GM18505 (cell line): ENCODE measurements around the gene COQ9.

Experiments used
- ATAC-seq: cut with Tn5 transposase; IDR thresholded peaks from one replicate; pipeline ENCODE4 v1.9.1; 2021; ENCODE audit not compliant: unreplicated experiment
- POLR2A ChIP-seq: IDR thresholded peaks from 4 replicates; pipeline ENCODE4 v1.6.1; 2011; ENCODE audit warnings: borderline replicate concordance; ENCODE audit not compliant: insufficient read depth, insufficient read length; ENCODE audit errors: extremely low read depth

The COQ9 gene

DNA sequence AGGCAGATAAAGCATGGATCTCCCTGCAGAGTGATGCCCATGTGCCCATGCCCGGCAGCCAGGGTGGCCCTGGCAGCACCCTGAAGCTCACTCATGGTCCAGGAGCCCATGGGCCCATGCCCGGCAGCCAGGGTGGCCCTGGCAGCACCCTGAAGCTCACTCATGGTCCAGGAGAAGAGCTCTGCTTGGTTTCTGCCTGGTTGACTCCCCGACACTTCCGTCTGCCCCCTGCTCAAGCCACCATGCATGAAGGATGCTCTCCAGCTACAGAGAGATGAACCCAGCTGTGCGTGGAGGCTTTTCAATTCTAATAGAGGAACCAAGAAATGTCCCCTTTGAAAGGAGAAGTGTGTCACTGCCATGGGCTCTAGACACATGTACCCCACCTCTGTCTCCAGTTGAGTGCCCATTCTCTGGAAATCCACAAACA is 34.0 kb upstream of the COQ9 start:
- TF ChIP-seq POLR2A: peak; percentile 29

DNA sequence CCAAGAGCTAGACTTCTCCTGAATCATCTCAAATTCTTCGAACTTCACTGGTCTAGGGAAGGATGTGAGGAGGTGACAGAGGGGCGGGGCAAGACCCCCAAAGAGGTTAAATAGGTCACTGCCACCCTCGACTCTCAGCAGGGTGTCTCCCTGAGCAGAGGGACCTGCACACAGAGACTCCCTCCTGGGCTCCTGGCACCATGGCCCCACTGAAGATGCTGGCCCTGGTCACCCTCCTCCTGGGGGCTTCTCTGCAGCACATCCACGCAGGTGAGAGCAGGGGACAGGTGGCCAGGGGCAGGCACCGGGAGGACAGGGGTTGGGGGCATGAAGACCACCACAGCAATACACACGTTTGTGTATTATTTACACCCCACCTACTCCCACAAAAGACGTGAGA is 33.5 kb upstream of the COQ9 start:
- TF ChIP-seq POLR2A: no peak
- no peak for ATAC-seq

More for the DNA sequence above, 34.0 kb upstream of the COQ9 start:
- ATAC-seq: peak; percentile 67

DNA sequence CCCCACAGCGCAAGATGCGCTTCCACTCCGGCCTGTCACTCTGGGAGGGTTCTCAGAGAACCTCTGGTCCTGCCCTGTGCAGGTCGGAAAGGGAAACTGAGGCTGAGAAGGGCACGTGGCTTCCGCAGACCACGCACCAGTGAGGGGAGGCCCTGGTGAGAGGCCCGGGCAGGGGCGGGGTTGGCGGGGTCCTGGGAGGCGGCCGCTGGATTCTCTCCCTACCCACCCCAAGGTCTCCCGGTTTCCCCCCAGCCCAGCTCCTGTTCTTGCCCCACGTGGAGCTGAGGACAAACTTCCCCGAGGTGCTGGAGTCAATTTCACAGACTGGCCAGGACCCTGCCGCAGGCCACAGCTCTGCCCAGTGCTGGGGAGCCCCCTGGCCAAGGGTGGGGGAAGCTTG is 31.2 kb upstream of the COQ9 start:
- no peak for TF ChIP-seq POLR2A
- no peak for ATAC-seq

DNA sequence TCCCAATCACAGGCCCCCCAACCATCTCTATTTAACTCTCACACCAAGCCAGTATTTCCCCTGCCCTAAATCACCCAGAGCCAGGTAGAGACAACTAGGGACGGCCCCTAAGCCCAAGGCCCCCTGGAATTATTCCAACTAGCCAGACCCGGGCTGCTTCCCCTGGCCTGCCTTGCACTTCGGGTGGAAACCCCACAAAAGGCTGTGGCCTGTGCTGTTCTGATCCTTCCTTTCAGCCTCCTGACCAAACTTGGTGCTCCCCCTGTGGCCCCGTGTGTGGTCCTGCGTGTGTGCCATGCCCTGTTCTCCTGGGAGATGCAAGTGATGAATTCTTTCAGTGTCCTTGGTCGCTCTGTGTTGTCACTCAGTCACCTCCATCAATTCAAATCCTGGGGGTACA is 27.8 kb upstream of the COQ9 start:
- TF ChIP-seq POLR2A: no peak
- ATAC-seq: no peak

DNA sequence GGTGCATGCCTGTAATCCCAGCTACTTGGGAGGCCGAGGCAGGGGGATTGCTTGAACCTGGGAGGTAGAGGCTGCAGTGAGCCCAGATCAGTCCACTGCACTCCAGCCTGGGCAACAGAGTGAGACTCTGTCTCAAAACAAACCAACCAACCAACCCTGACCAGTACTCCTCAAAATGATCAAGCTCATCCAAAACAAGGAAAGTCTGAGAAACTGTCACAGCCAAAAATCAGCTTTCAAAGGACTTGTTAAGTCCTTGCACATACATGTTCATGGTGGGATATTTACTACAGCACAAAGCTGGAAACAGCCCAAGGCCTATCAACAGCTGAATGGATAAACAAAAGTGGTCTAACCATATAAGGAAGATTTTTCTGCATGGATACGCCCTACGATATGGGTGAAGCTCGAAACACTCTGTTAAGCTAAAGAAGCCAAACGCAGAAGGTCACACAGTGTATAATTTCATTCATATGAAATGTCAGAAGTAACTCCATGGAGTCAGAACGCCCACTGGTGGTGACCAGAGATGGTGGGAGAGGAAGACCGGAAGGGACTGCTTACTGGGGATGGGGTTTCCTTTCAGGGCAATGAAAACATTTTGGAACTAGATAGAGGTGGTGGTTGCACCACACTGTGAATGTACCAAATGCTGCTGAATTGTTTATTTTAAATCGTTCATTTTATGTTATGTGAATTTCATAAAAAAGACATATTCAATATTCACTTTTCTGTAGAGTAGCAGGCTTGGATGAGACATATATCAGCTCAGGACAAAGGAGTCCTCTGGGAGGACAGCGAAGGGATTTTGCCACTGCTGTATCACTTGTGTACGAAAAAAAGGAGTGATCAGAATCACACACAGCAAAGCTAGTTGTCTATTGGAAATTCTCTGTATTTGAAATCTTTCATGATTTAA is 25.0 kb upstream of the COQ9 start:
- ATAC-seq: no peak
- no peak for TF ChIP-seq POLR2A

DNA sequence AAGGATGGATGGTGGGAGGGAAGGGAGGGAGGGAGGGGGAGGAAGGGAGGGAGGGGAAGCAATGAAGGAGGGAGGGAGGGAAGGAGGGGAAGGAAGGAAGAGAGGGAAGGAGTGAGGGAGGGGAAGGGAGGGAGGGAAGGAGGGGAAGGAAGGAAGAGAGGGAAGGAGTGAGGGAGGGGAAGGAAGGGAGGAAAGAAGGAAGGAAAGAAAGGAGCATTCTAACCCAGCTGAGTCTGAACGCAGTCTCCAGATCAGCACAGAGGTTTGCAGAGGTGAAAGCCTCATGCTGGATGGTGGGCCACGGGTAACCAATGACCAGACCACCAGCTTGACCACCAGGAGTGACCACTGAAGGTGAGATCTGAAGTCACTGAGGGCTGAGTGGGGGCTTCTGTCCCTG is 24.1 kb upstream of the COQ9 start:
- ATAC-seq: no peak
- TF ChIP-seq POLR2A: no peak

DNA sequence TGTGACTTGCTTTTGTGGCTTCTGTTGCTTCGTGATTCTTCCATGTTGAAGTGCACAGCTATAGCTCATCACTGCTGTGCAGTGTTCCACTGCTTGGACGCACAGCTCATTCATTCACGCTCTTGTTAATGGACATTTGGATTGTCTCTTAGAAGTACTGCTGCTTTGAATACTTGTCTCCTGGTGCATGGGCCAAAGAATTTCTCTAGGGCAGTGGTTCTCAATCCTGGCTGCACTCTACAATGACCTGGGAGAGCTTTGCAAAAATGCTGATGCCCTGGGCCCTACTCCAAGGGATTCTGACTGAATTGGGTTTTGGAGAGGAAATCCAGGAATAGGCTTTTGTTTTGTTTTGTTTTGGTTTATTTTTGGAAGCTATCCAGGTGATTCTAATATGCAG is 22.7 kb upstream of the COQ9 start:
- TF ChIP-seq POLR2A: no peak
- no peak for ATAC-seq

DNA sequence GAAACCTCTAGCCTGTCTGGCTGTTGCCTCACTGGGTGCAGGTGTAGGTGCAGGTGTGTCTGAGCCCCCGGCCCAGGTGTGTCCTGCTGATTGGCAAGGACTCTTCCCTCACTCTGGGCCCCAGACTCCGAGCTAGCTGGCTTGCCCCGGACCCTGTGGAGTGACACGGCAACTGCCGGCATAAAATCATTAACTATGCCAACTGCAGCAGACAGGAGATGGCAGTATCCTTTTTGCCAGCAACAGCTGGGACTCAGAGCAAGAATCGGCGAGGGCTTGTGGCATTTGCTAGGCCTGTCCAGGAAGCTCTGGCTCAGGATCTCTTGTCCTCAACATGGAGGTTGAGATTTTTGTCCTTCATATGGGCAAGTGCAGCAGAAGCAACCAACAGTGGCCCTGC is 20.9 kb upstream of the COQ9 start:
- TF ChIP-seq POLR2A: no peak
- ATAC-seq: no peak

DNA sequence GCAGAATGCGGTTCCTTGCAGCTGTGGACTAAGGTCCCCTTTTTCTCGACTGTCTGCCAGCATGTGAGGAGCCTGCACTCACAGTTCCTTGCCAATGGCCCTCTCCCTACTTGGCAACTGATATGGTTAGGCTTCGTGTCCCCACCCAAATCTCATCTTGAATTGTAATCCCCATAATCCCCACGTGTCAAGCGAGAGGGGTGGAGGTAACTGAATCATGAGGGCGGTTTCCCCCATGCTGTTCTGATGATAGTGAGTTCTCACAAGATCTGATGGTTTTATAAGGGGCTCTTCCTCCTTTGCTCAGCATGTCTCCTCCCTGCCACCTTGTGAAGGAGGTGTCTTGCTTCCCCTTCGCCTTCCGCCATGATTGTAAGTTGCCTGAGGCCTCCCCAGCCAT is 20.0 kb upstream of the COQ9 start:
- no peak for ATAC-seq
- TF ChIP-seq POLR2A: no peak

DNA sequence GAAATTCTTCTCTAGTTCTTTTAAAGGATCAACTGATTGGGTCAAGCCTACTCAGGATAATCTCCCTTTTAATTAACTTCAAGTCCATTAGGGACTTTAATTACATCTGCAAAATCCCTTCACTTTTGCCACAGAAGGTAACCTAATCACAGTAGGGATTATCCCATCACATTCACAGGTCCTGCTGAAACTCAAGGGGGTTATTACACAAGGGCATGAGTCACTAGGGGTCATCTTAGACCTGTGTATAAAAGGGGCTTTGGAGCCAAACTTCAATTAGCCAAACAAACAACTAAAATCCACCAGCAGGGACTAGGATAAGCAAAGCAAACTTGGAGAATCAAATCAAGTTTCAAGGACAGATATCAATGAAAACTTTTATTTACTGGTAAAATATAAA is 19.5 kb upstream of the COQ9 start:
- ATAC-seq: no peak
- TF ChIP-seq POLR2A: no peak

DNA sequence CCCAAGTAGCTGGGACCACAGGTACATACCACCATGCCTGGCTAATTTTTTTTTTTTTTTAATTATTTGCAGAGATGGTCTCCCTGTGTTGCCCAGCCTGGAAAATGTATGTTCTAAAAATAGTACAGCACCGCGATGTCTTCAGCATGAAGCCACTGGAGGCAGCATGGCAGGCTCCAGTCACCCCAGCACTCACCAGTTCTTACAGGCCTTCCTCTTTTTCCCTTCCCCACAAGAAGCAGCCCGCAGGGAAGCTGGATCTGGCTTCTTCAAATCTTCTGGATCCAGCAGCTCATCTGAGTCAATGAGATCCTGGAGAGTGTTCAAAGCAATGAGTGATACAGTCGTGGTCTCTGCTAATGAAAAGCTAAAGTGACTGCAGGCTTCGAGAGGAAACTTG is 16.3 kb upstream of the COQ9 start:
- TF ChIP-seq POLR2A: no peak
- ATAC-seq: no peak

DNA sequence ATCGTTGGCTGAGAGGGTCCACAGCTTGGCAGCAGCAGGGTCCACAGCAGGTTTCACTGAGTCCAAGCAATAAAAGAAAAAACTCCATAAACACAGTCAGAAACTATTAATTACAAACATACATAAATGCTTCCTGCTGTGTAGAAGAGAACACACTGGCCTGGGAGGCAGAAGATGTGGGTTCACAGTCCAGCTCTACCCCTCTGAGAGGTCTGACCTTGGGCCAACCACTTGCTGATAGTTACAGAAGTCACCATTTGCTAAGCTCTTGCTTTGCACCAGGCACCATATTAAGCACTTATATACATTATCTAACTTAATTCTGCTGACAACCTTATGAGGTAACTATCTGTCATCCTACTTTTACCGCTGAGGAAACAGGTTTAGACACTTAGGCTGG is 14.8 kb upstream of the COQ9 start:
- TF ChIP-seq POLR2A: no peak
- no peak for ATAC-seq

DNA sequence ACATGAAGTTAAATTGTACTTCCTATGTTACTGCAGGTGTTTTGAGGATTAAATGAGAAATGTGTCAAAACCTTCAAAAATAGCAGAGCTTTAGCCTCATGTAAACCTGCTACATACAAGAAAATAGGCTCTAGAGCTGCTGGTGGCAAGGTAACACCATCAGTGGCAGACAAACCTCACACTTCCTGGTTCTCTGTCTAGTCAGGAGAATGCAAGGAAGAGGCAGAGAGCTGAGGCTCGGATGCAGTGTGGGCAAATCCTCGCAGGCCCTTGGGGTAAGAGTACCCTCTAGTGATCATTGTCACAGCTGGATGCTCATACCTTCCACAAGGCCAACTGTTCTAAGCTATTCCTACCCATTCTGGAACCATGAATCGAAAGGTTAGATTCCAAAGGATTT is 14.3 kb upstream of the COQ9 start:
- ATAC-seq: no peak
- no peak for TF ChIP-seq POLR2A

DNA sequence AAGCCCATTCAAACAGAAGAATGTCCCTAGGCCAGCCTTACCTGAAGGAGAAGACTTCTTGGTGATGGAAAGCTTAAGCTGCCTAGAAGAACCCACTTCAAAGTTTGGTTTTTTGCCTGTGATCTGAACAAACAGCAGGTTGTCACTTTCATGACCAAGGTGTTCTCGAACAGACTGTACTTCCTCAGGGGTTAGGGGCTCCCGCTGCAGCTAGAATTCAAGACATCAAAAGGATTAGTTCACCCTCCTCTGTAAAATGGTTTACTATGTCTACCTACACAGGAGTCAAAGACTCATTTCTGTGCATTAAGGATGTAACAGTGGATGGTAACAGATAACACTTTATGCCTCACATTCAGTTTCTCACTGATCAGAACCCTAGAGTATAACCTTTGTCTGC is 13.3 kb upstream of the COQ9 start:
- ATAC-seq: no peak
- TF ChIP-seq POLR2A: no peak
